Esophagus muscularis mucosa (tissue), 4 donors: Measurements from ENCODE around the gene ORC2.

Experiments
- EP300 ChIP-seq: sonication (generic); formaldehyde crosslinking; IDR thresholded peaks from one replicate; pipeline ENCODE4 v1.6.1; 2017; ENCODE audit warnings: antibody characterized with exemption
- POLR2A ChIP-seq: fragments of 450-650 bp; IDR thresholded peaks from one replicate; pipeline ENCODE4 v1.6.1; 2017; ENCODE audit warnings: antibody characterized with exemption, moderate library complexity, mild to moderate bottlenecking, low read depth
- POLR2AphosphoS5 ChIP-seq, 2 donors: sonication (generic); formaldehyde crosslinking; IDR thresholded peaks; one replicate each; pipeline ENCODE4 v1.6.1; 2017; ENCODE audit warnings: antibody characterized with exemption in 2 of 2
- TF ChIP-seq, protein P1 (sequence below), 3 experiments: fragments of 200-600 bp in 2 of 3; fragments of 450-650 bp in 1 of 3; sonication (generic) in 2 of 3; IDR thresholded peaks; one replicate each; pipeline ENCODE4 v1.5.1; 2017 to 2019; ENCODE audit warnings: antibody characterized with exemption in 3 of 3, mild to moderate bottlenecking in 2 of 3, moderate library complexity in 1 of 3

DNA sequence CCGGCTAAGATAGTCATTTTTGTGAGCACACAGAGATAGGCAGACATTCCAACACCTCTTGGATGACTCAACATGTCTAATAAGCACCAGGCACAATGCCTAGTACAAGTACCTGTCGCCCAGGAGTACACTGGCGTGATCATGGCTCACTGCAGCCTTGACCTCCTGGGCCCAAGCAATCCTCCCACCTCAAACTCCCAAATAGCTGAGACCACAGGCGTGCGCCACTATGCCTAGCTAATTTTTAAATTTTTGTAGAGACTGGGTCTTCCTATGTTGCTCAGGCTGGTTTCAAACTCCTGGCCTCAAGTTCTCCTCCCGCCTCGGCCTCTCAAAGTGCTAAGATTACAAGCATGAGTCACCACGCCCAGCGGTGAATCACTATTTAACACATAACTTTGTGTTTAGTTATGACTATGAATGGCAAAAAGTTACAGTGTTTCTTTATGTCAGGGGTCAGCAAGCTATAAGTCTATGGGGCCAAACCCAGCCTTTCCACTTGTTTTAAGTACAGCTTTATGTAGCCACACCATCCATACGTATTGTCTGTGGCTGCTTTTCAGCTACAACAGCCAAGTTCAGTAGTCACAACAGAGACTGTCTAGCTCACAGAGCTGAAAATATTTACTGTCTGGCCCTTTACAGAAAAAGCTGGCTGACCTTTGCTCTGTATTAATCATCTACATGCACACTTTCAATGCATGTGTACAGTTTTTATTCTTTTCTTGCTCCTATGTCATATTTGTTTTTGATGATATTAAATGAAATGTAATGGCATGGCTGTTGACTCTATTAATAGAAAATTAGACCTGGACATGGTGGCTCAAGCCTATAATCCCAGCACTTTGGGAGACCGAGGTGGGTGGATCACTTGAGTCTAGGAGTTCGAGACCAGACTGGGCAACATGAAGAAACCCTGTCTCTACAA lies 18.7 kb downstream of the ORC2 start:
- TF ChIP-seq, protein P1, sequence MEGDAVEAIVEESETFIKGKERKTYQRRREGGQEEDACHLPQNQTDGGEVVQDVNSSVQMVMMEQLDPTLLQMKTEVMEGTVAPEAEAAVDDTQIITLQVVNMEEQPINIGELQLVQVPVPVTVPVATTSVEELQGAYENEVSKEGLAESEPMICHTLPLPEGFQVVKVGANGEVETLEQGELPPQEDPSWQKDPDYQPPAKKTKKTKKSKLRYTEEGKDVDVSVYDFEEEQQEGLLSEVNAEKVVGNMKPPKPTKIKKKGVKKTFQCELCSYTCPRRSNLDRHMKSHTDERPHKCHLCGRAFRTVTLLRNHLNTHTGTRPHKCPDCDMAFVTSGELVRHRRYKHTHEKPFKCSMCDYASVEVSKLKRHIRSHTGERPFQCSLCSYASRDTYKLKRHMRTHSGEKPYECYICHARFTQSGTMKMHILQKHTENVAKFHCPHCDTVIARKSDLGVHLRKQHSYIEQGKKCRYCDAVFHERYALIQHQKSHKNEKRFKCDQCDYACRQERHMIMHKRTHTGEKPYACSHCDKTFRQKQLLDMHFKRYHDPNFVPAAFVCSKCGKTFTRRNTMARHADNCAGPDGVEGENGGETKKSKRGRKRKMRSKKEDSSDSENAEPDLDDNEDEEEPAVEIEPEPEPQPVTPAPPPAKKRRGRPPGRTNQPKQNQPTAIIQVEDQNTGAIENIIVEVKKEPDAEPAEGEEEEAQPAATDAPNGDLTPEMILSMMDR (IDR thresholded peaks at IDR 0.05): no peak
- TF ChIP-seq POLR2A: no peak
- no peak for TF ChIP-seq POLR2AphosphoS5 (IDR thresholded peaks at IDR 0.05)
- TF ChIP-seq EP300: no peak
